Mucosa of descending colon (tissue), 3 donors: ENCODE measurements around the gene FOXP1. TPM values are rescaled to one million over a fixed set of nuclear protein-coding genes. Genes with fewer than 3 reads are reported as not detected.

Source experiments
- ATAC-seq: fragments of 200-7000 bp; cut with Tn5 transposase; one replicate; pipeline ENCODE4 v1.9.1; 2020; ENCODE audit warnings: mild to moderate bottlenecking, moderate library complexity
- DNase-seq, 3 donors: peaks; one replicate each; pipeline ENCODE4 v3.0.0-alpha.2; 2020
- H3K36me3 ChIP-seq: fragments of 200-600 bp; one replicate; pipeline ENCODE4 v1.8.0; 2021; ENCODE audit warnings: low read depth, mild to moderate bottlenecking
- H3K4me1 ChIP-seq: fragments of 200-600 bp; one replicate; pipeline ENCODE4 v1.8.0; 2021; ENCODE audit warnings: low read depth, mild to moderate bottlenecking
- H3K4me3 ChIP-seq: fragments of 200-600 bp; one replicate; pipeline ENCODE4 v1.8.0; 2021; ENCODE audit warnings: mild to moderate bottlenecking
- H3K9me3 ChIP-seq: fragments of 200-600 bp; one replicate; pipeline ENCODE4 v1.8.0; 2021; ENCODE audit warnings: mild to moderate bottlenecking
- intact Hi-C, 2 donors: fragments of 100-400 bp; cut with DNase I in 1 of 2; cut with micrococcal nuclease in 1 of 2; formaldehyde crosslinking; loops; one replicate each; pipeline versions ENCODE4 v1.11.0 to v1.11.1; 2022; cut with DNase I, micrococcal nuclease
- total RNA-seq, 3 donors: library from RNA; stranded (reverse); fragmentation: NEBNext Ultra II Directional in 2 of 3; extraction: Animal tissue kit (Norgen Biotek cat#: 25700) in 2 of 3; gene quantifications; one replicate each; pipeline versions ENCODE4 v1.2.1 to v1.2.4, GENCODE V29; 2021 to 2023
- TF ChIP-seq, protein P1 (sequence below): fragments of 200-600 bp; IDR thresholded peaks from one replicate; pipeline ENCODE4 v1.8.0; 2022; ENCODE audit warnings: antibody characterized with exemption, mild to moderate bottlenecking
- donor health status: DM: no; HTN: no; CAD: no; lungs with moderate emphysema.
- donor health status: DM: no; HTN: no; CAD: no.
- donor health status: DM: no; HTN: yes; CAD: no.

FOXP1 gene
- total RNA-seq, 3 donors from 2014 or later, result 133 to 217 (median 214) TPM

DNA sequence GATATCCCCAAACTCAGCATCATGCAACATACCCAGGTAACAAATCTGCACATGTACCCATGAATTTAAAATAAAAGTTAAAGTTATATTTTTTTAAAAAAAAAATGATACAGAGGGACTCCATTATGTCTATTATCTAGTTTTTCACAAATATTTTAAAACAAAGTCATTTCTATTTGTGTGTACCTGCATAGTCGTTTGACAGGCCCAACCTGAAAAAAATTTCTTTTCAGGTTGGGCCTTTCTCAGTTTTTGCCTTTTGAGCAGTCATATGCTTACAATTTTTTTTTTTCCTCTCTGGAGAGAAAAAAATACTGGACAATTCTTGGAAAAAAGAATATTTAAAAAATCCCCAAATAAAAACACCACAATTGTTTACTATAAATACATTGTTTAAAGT lies 459.5 kb downstream of the FOXP1 start:
- DNase-seq, result no peak
- TF ChIP-seq, protein P1, sequence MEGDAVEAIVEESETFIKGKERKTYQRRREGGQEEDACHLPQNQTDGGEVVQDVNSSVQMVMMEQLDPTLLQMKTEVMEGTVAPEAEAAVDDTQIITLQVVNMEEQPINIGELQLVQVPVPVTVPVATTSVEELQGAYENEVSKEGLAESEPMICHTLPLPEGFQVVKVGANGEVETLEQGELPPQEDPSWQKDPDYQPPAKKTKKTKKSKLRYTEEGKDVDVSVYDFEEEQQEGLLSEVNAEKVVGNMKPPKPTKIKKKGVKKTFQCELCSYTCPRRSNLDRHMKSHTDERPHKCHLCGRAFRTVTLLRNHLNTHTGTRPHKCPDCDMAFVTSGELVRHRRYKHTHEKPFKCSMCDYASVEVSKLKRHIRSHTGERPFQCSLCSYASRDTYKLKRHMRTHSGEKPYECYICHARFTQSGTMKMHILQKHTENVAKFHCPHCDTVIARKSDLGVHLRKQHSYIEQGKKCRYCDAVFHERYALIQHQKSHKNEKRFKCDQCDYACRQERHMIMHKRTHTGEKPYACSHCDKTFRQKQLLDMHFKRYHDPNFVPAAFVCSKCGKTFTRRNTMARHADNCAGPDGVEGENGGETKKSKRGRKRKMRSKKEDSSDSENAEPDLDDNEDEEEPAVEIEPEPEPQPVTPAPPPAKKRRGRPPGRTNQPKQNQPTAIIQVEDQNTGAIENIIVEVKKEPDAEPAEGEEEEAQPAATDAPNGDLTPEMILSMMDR, result no peak
- Histone ChIP-seq H3K9me3 (no peaks in the 10 kb centered on the region), H3K4me1 (peaks cover 42% of the 10 kb centered on the region), H3K4me3 (no peak overlapping the region), H3K36me3 (no peaks in the 10 kb centered on the region)
- ATAC-seq, result no peak
- intact Hi-C loops, result loop anchor here in 1 of 2 donors (10.0 kb wide), 1 partner anchor 181 kb away; no protein-coding TSS in a partner anchor

- peaks cover 37% of the 10 kb centered on the region for H3K4me1 ChIP-seq
- DNase-seq, result no peak
- no peaks in the 10 kb centered on the region for H3K36me3 ChIP-seq
- no peak overlapping the region for H3K4me3 ChIP-seq
- ATAC-seq, result no peak
- intact Hi-C loops, result loop anchor here in 1 of 2 donors (10.0 kb wide), 1 partner anchor 182 kb away; no protein-coding TSS in a partner anchor
- no peaks in the 10 kb centered on the region for H3K9me3 ChIP-seq
- TF ChIP-seq, protein P1, result no peak
Measured at GRCh38 chr3:71122641-71123040, 460.9 kb downstream of the FOXP1 start.

GRCh38 chr3:71121429-71122167 lies 461.9 kb downstream of the FOXP1 start:
- H3K4me1 ChIP-seq, result peaks cover 29% of the 10 kb centered on the region
- no peak for DNase-seq
- ATAC-seq, result no peak

GRCh38 chr3:71120012-71120411 lies 463.5 kb downstream of the FOXP1 start:
- no peaks in the 10 kb centered on the region for H3K36me3 ChIP-seq
- no peaks in the 10 kb centered on the region for H3K9me3 ChIP-seq
- TF ChIP-seq, protein P1, result no peak
- H3K4me3 ChIP-seq, result no peak overlapping the region
- intact Hi-C loops, result loop anchor here in 1 of 2 donors (10.0 kb wide), 1 partner anchor 185 kb away; no protein-coding TSS in a partner anchor
- peaks cover 24% of the 10 kb centered on the region for H3K4me1 ChIP-seq
- ATAC-seq (peak; percentile 94), DNase-seq (no peak)

More at GRCh38 chr3:71121429-71122167, 461.9 kb downstream of the FOXP1 start:
- TF ChIP-seq, protein P1, result no peak
- no peak overlapping the region for H3K4me3 ChIP-seq
- intact Hi-C loops, result loop anchor here in 1 of 2 donors (10.0 kb wide), 1 partner anchor 183 kb away; no protein-coding TSS in a partner anchor
- no peaks in the 10 kb centered on the region for H3K36me3 ChIP-seq
- no peaks in the 10 kb centered on the region for H3K9me3 ChIP-seq

GRCh38 chr3:71119171-71119570 lies 464.4 kb downstream of the FOXP1 start:
- Histone ChIP-seq H3K36me3 (no peaks in the 10 kb centered on the region), H3K4me1 (peaks cover 27% of the 10 kb centered on the region), H3K9me3 (no peaks in the 10 kb centered on the region), H3K4me3 (no peak overlapping the region)
- TF ChIP-seq, protein P1, result no peak
- ATAC-seq (peak; percentile 19), DNase-seq (no peak)
- intact Hi-C loops, result no loop called here
